Activated naive CD4-positive, alpha-beta T cell treated with anti-CD3 and anti-CD28 coated beads for 36 hours (primary cell): ENCODE results near the gene SKAP2. TPM values are rescaled to one million over a fixed set of nuclear protein-coding genes. Genes with fewer than 3 reads are reported as not detected.

Source experiments
- CTCF ChIA-PET: fragments of 350-600 bp; sonication (Branson Sonifier 250); formaldehyde crosslinking; loops from one replicate; lab custom pipeline; 2021; ENCODE audit warnings: antibody characterized with exemption; lab: Charles Lee
- DNase-seq: peaks from one replicate; pipeline ENCODE4 v3.0.0-alpha.2; 2020
- H3K27ac Mint-ChIP-seq: one replicate; pipeline ENCODE4 v1.8.0; 2021; ENCODE audit warnings: mild to moderate bottlenecking, mixed read lengths
- H3K27me3 Mint-ChIP-seq: one replicate; pipeline ENCODE4 v1.8.0; 2021; ENCODE audit warnings: low read depth, mixed read lengths
- H3K36me3 Mint-ChIP-seq: one replicate; pipeline ENCODE4 v1.8.0; 2021; ENCODE audit warnings: low read depth, mixed read lengths
- H3K4me1 Mint-ChIP-seq: one replicate; pipeline ENCODE4 v1.8.0; 2021; ENCODE audit warnings: low read depth, mixed read lengths
- H3K4me3 Mint-ChIP-seq: one replicate; pipeline ENCODE4 v1.8.0; 2021; ENCODE audit warnings: mild to moderate bottlenecking, moderate library complexity, mixed read lengths
- H3K9me3 Mint-ChIP-seq: one replicate; pipeline ENCODE4 v1.8.0; 2021; ENCODE audit warnings: mixed read lengths
- intact Hi-C: fragments of 100-400 bp; cut with micrococcal nuclease; formaldehyde crosslinking; loops from one replicate; pipeline ENCODE4 v1.15.1; 2023
- total RNA-seq, 2 experiments: library from RNA; stranded (reverse); gene quantifications; one replicate each; pipeline ENCODE4 v1.2.3, GENCODE V29; 2021

SKAP2 gene
- total RNA-seq, 2 experiments from 2014 or later = 5.6 to 6.6 TPM

GRCh38 chr7:26729150-26729775, 135.1 kb downstream of the SKAP2 start:
- DNase-seq = no peak
- intact Hi-C loops = no loop called here
- CTCF ChIA-PET = no interaction called here
- no peak overlapping the region for H3K4me3 Mint-ChIP-seq
- no peaks in the 10 kb centered on the region for H3K9me3 Mint-ChIP-seq
- no peaks in the 10 kb centered on the region for H3K36me3 Mint-ChIP-seq
- H3K27ac Mint-ChIP-seq = no peak overlapping the region
- no peaks in the 10 kb centered on the region for H3K4me1 Mint-ChIP-seq
- H3K27me3 Mint-ChIP-seq = peaks cover 20% of the 10 kb centered on the region

- no peak overlapping the region for H3K27ac Mint-ChIP-seq
- no peaks in the 10 kb centered on the region for H3K36me3 Mint-ChIP-seq
- H3K9me3 Mint-ChIP-seq = no peaks in the 10 kb centered on the region
- DNase-seq = no peak
- H3K27me3 Mint-ChIP-seq = peaks cover 14% of the 10 kb centered on the region
- CTCF ChIA-PET = no interaction called here
- intact Hi-C loops = no loop called here
- no peaks in the 10 kb centered on the region for H3K4me1 Mint-ChIP-seq
- H3K4me3 Mint-ChIP-seq = no peak overlapping the region
These were observed 138.3 kb downstream of the SKAP2 start for GRCh38 chr7:26726051-26726450.

GRCh38 chr7:26724795-26725194, 139.6 kb downstream of the SKAP2 start:
- Mint-ChIP-seq H3K4me1 (no peaks in the 10 kb centered on the region), H3K4me3 (no peak overlapping the region), H3K27ac (no peak overlapping the region), H3K27me3 (peaks cover 14% of the 10 kb centered on the region), H3K36me3 (no peaks in the 10 kb centered on the region), H3K9me3 (no peaks in the 10 kb centered on the region)
- intact Hi-C loops = no loop called here
- no peak for DNase-seq
- CTCF ChIA-PET = no interaction called here

- Mint-ChIP-seq H3K27ac (no peak overlapping the region), H3K4me1 (no peaks in the 10 kb centered on the region), H3K36me3 (no peaks in the 10 kb centered on the region), H3K4me3 (no peak overlapping the region), H3K9me3 (no peaks in the 10 kb centered on the region), H3K27me3 (peaks cover 5% of the 10 kb centered on the region)
- intact Hi-C loops = no loop called here
- DNase-seq = no peak
- CTCF ChIA-PET = no interaction called here
These were observed 141.3 kb downstream of the SKAP2 start for GRCh38 chr7:26723129-26723528.

GRCh38 chr7:26721450-26721849, 142.9 kb downstream of the SKAP2 start:
- Mint-ChIP-seq H3K4me3 (no peak overlapping the region), H3K4me1 (no peaks in the 10 kb centered on the region), H3K36me3 (no peaks in the 10 kb centered on the region), H3K27ac (no peak overlapping the region), H3K9me3 (no peaks in the 10 kb centered on the region), H3K27me3 (peaks cover 11% of the 10 kb centered on the region)
- CTCF ChIA-PET = no interaction called here
- intact Hi-C loops = no loop called here
- DNase-seq = no peak

GRCh38 chr7:26718063-26718462, 146.3 kb downstream of the SKAP2 start:
- peaks cover 9% of the 10 kb centered on the region for H3K27me3 Mint-ChIP-seq
- no peak overlapping the region for H3K27ac Mint-ChIP-seq
- H3K9me3 Mint-ChIP-seq = no peaks in the 10 kb centered on the region
- DNase-seq = no peak
- no peaks in the 10 kb centered on the region for H3K36me3 Mint-ChIP-seq
- CTCF ChIA-PET = no interaction called here
- intact Hi-C loops = no loop called here
- no peak overlapping the region for H3K4me3 Mint-ChIP-seq
- no peaks in the 10 kb centered on the region for H3K4me1 Mint-ChIP-seq

- DNase-seq = no peak
- Mint-ChIP-seq H3K36me3 (no peaks in the 10 kb centered on the region), H3K9me3 (no peaks in the 10 kb centered on the region), H3K27ac (no peak overlapping the region), H3K4me3 (no peak overlapping the region), H3K27me3 (peaks cover 18% of the 10 kb centered on the region), H3K4me1 (no peaks in the 10 kb centered on the region)
- CTCF ChIA-PET = interaction anchor here (0.7 kb wide), 1 partner anchor 155 kb away, joined by 3 read pairs; no protein-coding TSS in a partner anchor
- intact Hi-C loops = no loop called here
These were observed 150.0 kb downstream of the SKAP2 start for GRCh38 chr7:26714438-26714837.

- intact Hi-C loops = no loop called here
- Mint-ChIP-seq H3K36me3 (no peaks in the 10 kb centered on the region), H3K4me3 (no peak overlapping the region), H3K9me3 (no peaks in the 10 kb centered on the region), H3K4me1 (no peaks in the 10 kb centered on the region), H3K27me3 (peaks cover 18% of the 10 kb centered on the region), H3K27ac (no peak overlapping the region)
- CTCF ChIA-PET = interaction anchor here (0.6 kb wide), 1 partner anchor 50 kb away, joined by 3 read pairs; no protein-coding TSS in a partner anchor
- DNase-seq = no peak
These were observed 150.4 kb downstream of the SKAP2 start for GRCh38 chr7:26714006-26714405.

- H3K4me3 Mint-ChIP-seq = no peak overlapping the region
- DNase-seq = no peak
- no peaks in the 10 kb centered on the region for H3K4me1 Mint-ChIP-seq
- peaks cover 12% of the 10 kb centered on the region for H3K27me3 Mint-ChIP-seq
- no peaks in the 10 kb centered on the region for H3K9me3 Mint-ChIP-seq
- CTCF ChIA-PET = interaction anchor here (0.7 kb wide), 1 partner anchor 22 kb away, joined by 3 read pairs; no protein-coding TSS in a partner anchor
- H3K36me3 Mint-ChIP-seq = no peaks in the 10 kb centered on the region
- intact Hi-C loops = no loop called here
- no peak overlapping the region for H3K27ac Mint-ChIP-seq
These were observed 155.0 kb downstream of the SKAP2 start for GRCh38 chr7:26709210-26709990.

- Mint-ChIP-seq H3K36me3 (no peaks in the 10 kb centered on the region), H3K27me3 (peaks cover 5% of the 10 kb centered on the region), H3K27ac (no peak overlapping the region), H3K4me3 (no peak overlapping the region), H3K4me1 (no peaks in the 10 kb centered on the region), H3K9me3 (no peaks in the 10 kb centered on the region)
- no peak for DNase-seq
- CTCF ChIA-PET = interaction anchor here (0.6 kb wide), 1 partner anchor 369 kb away, joined by 3 read pairs; no protein-coding TSS in a partner anchor
- intact Hi-C loops = no loop called here
These were observed 158.8 kb downstream of the SKAP2 start for GRCh38 chr7:26705567-26705966.

- no peak for DNase-seq
- intact Hi-C loops = no loop called here
- CTCF ChIA-PET = interaction anchor here (0.6 to 1.4 kb wide), 3 partner anchors 11 to 369 kb away, joined by 3 to 4 read pairs (median 3); no protein-coding TSS in a partner anchor
- Mint-ChIP-seq H3K4me3 (no peak overlapping the region), H3K27ac (no peak overlapping the region), H3K9me3 (no peaks in the 10 kb centered on the region), H3K36me3 (no peaks in the 10 kb centered on the region), H3K27me3 (peaks cover 2% of the 10 kb centered on the region), H3K4me1 (no peaks in the 10 kb centered on the region)
These were observed 159.6 kb downstream of the SKAP2 start for GRCh38 chr7:26704786-26705185.

- H3K4me3 Mint-ChIP-seq = no peak overlapping the region
- H3K36me3 Mint-ChIP-seq = no peaks in the 10 kb centered on the region
- H3K27ac Mint-ChIP-seq = no peak overlapping the region
- DNase-seq = no peak
- intact Hi-C loops = no loop called here
- no peaks in the 10 kb centered on the region for H3K9me3 Mint-ChIP-seq
- CTCF ChIA-PET = interaction anchor here (0.6 to 1.4 kb wide), 2 partner anchors 11 to 14 kb away, joined by 3 to 4 read pairs; no protein-coding TSS in a partner anchor
- H3K4me1 Mint-ChIP-seq = no peaks in the 10 kb centered on the region
- H3K27me3 Mint-ChIP-seq = peaks cover 3% of the 10 kb centered on the region
These were observed 160.4 kb downstream of the SKAP2 start for GRCh38 chr7:26704036-26704435.
